WTC11 (cell line): Measurements from ENCODE around the gene PNPLA6.

Source experiments
- ARID4B ChIP-seq: sonication (generic); formaldehyde crosslinking; IDR thresholded peaks from 2 replicates; pipeline ENCODE4 v1.8.0; 2023; ENCODE audit warnings: missing genetic modification reagents, mild to moderate bottlenecking, borderline replicate concordance
- USF2 ChIP-seq: sonication (generic); formaldehyde crosslinking; IDR thresholded peaks from 2 replicates; pipeline ENCODE4 v1.8.1; 2023; ENCODE audit warnings: mild to moderate bottlenecking, missing genetic modification reagents, moderate library complexity

- no peak for TF ChIP-seq USF2
- TF ChIP-seq ARID4B (CRISPR knock-in tag) = no peak
Observed at GRCh38 chr19:7602935-7603497, 67.5 kb downstream of the PNPLA6 start.
